ENCODE measurements around the gene SHISAL1.

Gene SHISAL1

GRCh38 chr22:44281768-44282637 is 30.7 kb downstream of the SHISAL1 start:
- Histone ChIP-seq H3K36me3 (ENCODE audit: control insufficient read depth in 1 of 2, insufficient read depth in 2 of 2, low read length in 2 of 2) (no peaks in the 10 kb centered on the region), H3K9me3 (ENCODE audit: control insufficient read depth in 1 of 2, low read length in 2 of 2) (no peaks in the 10 kb centered on the region), H3K27me3 (ENCODE audit: control insufficient read depth in 1 of 2, insufficient read depth in 2 of 2, low read length in 2 of 2) (no peaks in the 10 kb centered on the region), H3K4me1 (ENCODE audit: control insufficient read depth in 1 of 2, insufficient read depth in 2 of 2, low read length in 2 of 2) (no peaks in the 10 kb centered on the region), H3K27ac (ENCODE audit: low read depth, low read length) (no peak overlapping the region), H3K4me3 (ENCODE audit: low read depth in 1 of 2, low read length in 2 of 2) (no peak overlapping the region), H3K9ac (ENCODE audit: low read depth in 1 of 2, low read length in 2 of 2) (no peak overlapping the region)

GRCh38 chr22:44280665-44281188 is 32.0 kb downstream of the SHISAL1 start:
- H3K9me3 ChIP-seq (ENCODE audit: control insufficient read depth in 1 of 2, low read length in 2 of 2): no peaks in the 10 kb centered on the region
- no peaks in the 10 kb centered on the region for H3K27me3 ChIP-seq (ENCODE audit: control insufficient read depth in 1 of 2, insufficient read depth in 2 of 2, low read length in 2 of 2)
- H3K27ac ChIP-seq (ENCODE audit: low read depth, low read length): no peak overlapping the region
- H3K36me3 ChIP-seq (ENCODE audit: control insufficient read depth in 1 of 2, insufficient read depth in 2 of 2, low read length in 2 of 2): no peaks in the 10 kb centered on the region
- H3K4me3 ChIP-seq (ENCODE audit: low read depth in 1 of 2, low read length in 2 of 2): no peak overlapping the region
- no peaks in the 10 kb centered on the region for H3K4me1 ChIP-seq (ENCODE audit: control insufficient read depth in 1 of 2, insufficient read depth in 2 of 2, low read length in 2 of 2)
- no peak overlapping the region for H3K9ac ChIP-seq (ENCODE audit: low read depth in 1 of 2, low read length in 2 of 2)

- Histone ChIP-seq H3K27me3 (ENCODE audit: control insufficient read depth in 1 of 2, insufficient read depth in 2 of 2, low read length in 2 of 2) (no peaks in the 10 kb centered on the region), H3K4me1 (ENCODE audit: control insufficient read depth in 1 of 2, insufficient read depth in 2 of 2, low read length in 2 of 2) (no peaks in the 10 kb centered on the region)
These were observed 33.7 kb downstream of the SHISAL1 start for GRCh38 chr22:44279069-44279360.

GRCh38 chr22:44278243-44279068 is 34.3 kb downstream of the SHISAL1 start:
- H3K4me1 ChIP-seq (ENCODE audit: control insufficient read depth in 1 of 2, insufficient read depth in 2 of 2, low read length in 2 of 2): no peaks in the 10 kb centered on the region
- no peak overlapping the region for H3K27ac ChIP-seq (ENCODE audit: low read depth, low read length)
- no peaks in the 10 kb centered on the region for H3K27me3 ChIP-seq (ENCODE audit: control insufficient read depth in 1 of 2, insufficient read depth in 2 of 2, low read length in 2 of 2)
- no peaks in the 10 kb centered on the region for H3K36me3 ChIP-seq (ENCODE audit: control insufficient read depth in 1 of 2, insufficient read depth in 2 of 2, low read length in 2 of 2)
- no peaks in the 10 kb centered on the region for H3K9me3 ChIP-seq (ENCODE audit: control insufficient read depth in 1 of 2, low read length in 2 of 2)
- no peak overlapping the region for H3K9ac ChIP-seq (ENCODE audit: low read depth in 1 of 2, low read length in 2 of 2)
- no peak overlapping the region for H3K4me3 ChIP-seq (ENCODE audit: low read depth in 1 of 2, low read length in 2 of 2)

More at GRCh38 chr22:44279069-44279360, 33.7 kb downstream of the SHISAL1 start:
- H3K9me3 ChIP-seq (ENCODE audit: control insufficient read depth in 1 of 2, low read length in 2 of 2): no peaks in the 10 kb centered on the region
- H3K4me3 ChIP-seq (ENCODE audit: low read depth in 1 of 2, low read length in 2 of 2): no peak overlapping the region
- H3K36me3 ChIP-seq (ENCODE audit: control insufficient read depth in 1 of 2, insufficient read depth in 2 of 2, low read length in 2 of 2): no peaks in the 10 kb centered on the region
- no peak overlapping the region for H3K9ac ChIP-seq (ENCODE audit: low read depth in 1 of 2, low read length in 2 of 2)
- no peak overlapping the region for H3K27ac ChIP-seq (ENCODE audit: low read depth, low read length)

GRCh38 chr22:44277386-44278135 is 35.2 kb downstream of the SHISAL1 start:
- Histone ChIP-seq H3K4me1 (ENCODE audit: control insufficient read depth in 1 of 2, insufficient read depth in 2 of 2, low read length in 2 of 2) (no peaks in the 10 kb centered on the region), H3K9ac (ENCODE audit: low read depth in 1 of 2, low read length in 2 of 2) (no peak overlapping the region), H3K9me3 (ENCODE audit: control insufficient read depth in 1 of 2, low read length in 2 of 2) (no peaks in the 10 kb centered on the region), H3K27ac (ENCODE audit: low read depth, low read length) (no peak overlapping the region), H3K36me3 (ENCODE audit: control insufficient read depth in 1 of 2, insufficient read depth in 2 of 2, low read length in 2 of 2) (no peaks in the 10 kb centered on the region), H3K4me3 (ENCODE audit: low read depth in 1 of 2, low read length in 2 of 2) (no peak overlapping the region), H3K27me3 (ENCODE audit: control insufficient read depth in 1 of 2, insufficient read depth in 2 of 2, low read length in 2 of 2) (no peaks in the 10 kb centered on the region)

GRCh38 chr22:44276706-44277356 is 35.9 kb downstream of the SHISAL1 start:
- H3K27me3 ChIP-seq (ENCODE audit: control insufficient read depth in 1 of 2, insufficient read depth in 2 of 2, low read length in 2 of 2): no peaks in the 10 kb centered on the region

GRCh38 chr22:44276041-44276440 is 36.7 kb downstream of the SHISAL1 start:
- Histone ChIP-seq H3K27me3 (ENCODE audit: control insufficient read depth in 1 of 2, insufficient read depth in 2 of 2, low read length in 2 of 2) (no peaks in the 10 kb centered on the region), H3K36me3 (ENCODE audit: control insufficient read depth in 1 of 2, insufficient read depth in 2 of 2, low read length in 2 of 2) (no peaks in the 10 kb centered on the region), H3K4me3 (ENCODE audit: low read depth in 1 of 2, low read length in 2 of 2) (no peak overlapping the region), H3K9me3 (ENCODE audit: control insufficient read depth in 1 of 2, low read length in 2 of 2) (no peaks in the 10 kb centered on the region), H3K4me1 (ENCODE audit: control insufficient read depth in 1 of 2, insufficient read depth in 2 of 2, low read length in 2 of 2) (no peaks in the 10 kb centered on the region), H3K9ac (ENCODE audit: low read depth in 1 of 2, low read length in 2 of 2) (no peak overlapping the region), H3K27ac (ENCODE audit: low read depth, low read length) (no peak overlapping the region)

More at GRCh38 chr22:44276706-44277356, 35.9 kb downstream of the SHISAL1 start:
- Histone ChIP-seq H3K4me3 (ENCODE audit: low read depth in 1 of 2, low read length in 2 of 2) (no peak overlapping the region), H3K36me3 (ENCODE audit: control insufficient read depth in 1 of 2, insufficient read depth in 2 of 2, low read length in 2 of 2) (no peaks in the 10 kb centered on the region), H3K4me1 (ENCODE audit: control insufficient read depth in 1 of 2, insufficient read depth in 2 of 2, low read length in 2 of 2) (no peaks in the 10 kb centered on the region), H3K9ac (ENCODE audit: low read depth in 1 of 2, low read length in 2 of 2) (no peak overlapping the region), H3K27ac (ENCODE audit: low read depth, low read length) (no peak overlapping the region), H3K9me3 (ENCODE audit: control insufficient read depth in 1 of 2, low read length in 2 of 2) (no peaks in the 10 kb centered on the region)

- no peaks in the 10 kb centered on the region for H3K27me3 ChIP-seq (ENCODE audit: control insufficient read depth in 1 of 2, insufficient read depth in 2 of 2, low read length in 2 of 2)
- H3K9ac ChIP-seq (ENCODE audit: low read depth in 1 of 2, low read length in 2 of 2): no peak overlapping the region
- no peak overlapping the region for H3K4me3 ChIP-seq (ENCODE audit: low read depth in 1 of 2, low read length in 2 of 2)
- H3K27ac ChIP-seq (ENCODE audit: low read depth, low read length): no peak overlapping the region
- no peaks in the 10 kb centered on the region for H3K9me3 ChIP-seq (ENCODE audit: control insufficient read depth in 1 of 2, low read length in 2 of 2)
- H3K36me3 ChIP-seq (ENCODE audit: control insufficient read depth in 1 of 2, insufficient read depth in 2 of 2, low read length in 2 of 2): no peaks in the 10 kb centered on the region
- no peaks in the 10 kb centered on the region for H3K4me1 ChIP-seq (ENCODE audit: control insufficient read depth in 1 of 2, insufficient read depth in 2 of 2, low read length in 2 of 2)
These were observed 37.1 kb downstream of the SHISAL1 start for GRCh38 chr22:44275631-44275995.

- H3K4me3 ChIP-seq (ENCODE audit: low read depth in 1 of 2, low read length in 2 of 2): no peak overlapping the region
- no peaks in the 10 kb centered on the region for H3K36me3 ChIP-seq (ENCODE audit: control insufficient read depth in 1 of 2, insufficient read depth in 2 of 2, low read length in 2 of 2)
- no peaks in the 10 kb centered on the region for H3K4me1 ChIP-seq (ENCODE audit: control insufficient read depth in 1 of 2, insufficient read depth in 2 of 2, low read length in 2 of 2)
- H3K9ac ChIP-seq (ENCODE audit: low read depth in 1 of 2, low read length in 2 of 2): no peak overlapping the region
- H3K27me3 ChIP-seq (ENCODE audit: control insufficient read depth in 1 of 2, insufficient read depth in 2 of 2, low read length in 2 of 2): no peaks in the 10 kb centered on the region
- no peaks in the 10 kb centered on the region for H3K9me3 ChIP-seq (ENCODE audit: control insufficient read depth in 1 of 2, low read length in 2 of 2)
- no peak overlapping the region for H3K27ac ChIP-seq (ENCODE audit: low read depth, low read length)
These were observed 37.7 kb downstream of the SHISAL1 start for GRCh38 chr22:44274918-44275630.

Data from duodenal mucosa (tissue), 2 donors.